Astrocyte of the cerebellum (primary cell): ENCODE results near the gene LRRC45.
A peak's percentile ranks its signal among the peaks of the same experiment; 100 is the strongest.
"Not testable (repeated sequence)": the region's sequence is repeated elsewhere in the genome, so short reads cannot be mapped to it uniquely, and the experiment has no call there.

Experiments
- DNase-seq: peaks from one replicate; pipeline ENCODE4 v3.0.0-alpha.2; 2011; ENCODE audit warnings: low read depth
- H3K4me3 ChIP-seq: 2 replicates; pipeline ENCODE4 v1.5.1; 2011; ENCODE audit warnings: mild to moderate bottlenecking, low read depth, low read length, moderate library complexity
- in situ Hi-C: cut with HindIII; loops from 2 replicates; pipeline ENCODE4 v1.10.0; 2017; ENCODE audit warnings: low sequenced_read_pairs
- TF ChIP-seq, protein P1 (sequence below): IDR thresholded peaks from 2 replicates; pipeline ENCODE4 v1.5.1; 2012; ENCODE audit warnings: low read length, low read depth, moderate library complexity, mild to moderate bottlenecking; ENCODE audit errors: missing control alignments

LRRC45 gene

GRCh38 chr17:82034371-82035011 is 11.4 kb downstream of the LRRC45 start:
- H3K4me3 ChIP-seq, result no peak overlapping the region
- TF ChIP-seq, protein P1, sequence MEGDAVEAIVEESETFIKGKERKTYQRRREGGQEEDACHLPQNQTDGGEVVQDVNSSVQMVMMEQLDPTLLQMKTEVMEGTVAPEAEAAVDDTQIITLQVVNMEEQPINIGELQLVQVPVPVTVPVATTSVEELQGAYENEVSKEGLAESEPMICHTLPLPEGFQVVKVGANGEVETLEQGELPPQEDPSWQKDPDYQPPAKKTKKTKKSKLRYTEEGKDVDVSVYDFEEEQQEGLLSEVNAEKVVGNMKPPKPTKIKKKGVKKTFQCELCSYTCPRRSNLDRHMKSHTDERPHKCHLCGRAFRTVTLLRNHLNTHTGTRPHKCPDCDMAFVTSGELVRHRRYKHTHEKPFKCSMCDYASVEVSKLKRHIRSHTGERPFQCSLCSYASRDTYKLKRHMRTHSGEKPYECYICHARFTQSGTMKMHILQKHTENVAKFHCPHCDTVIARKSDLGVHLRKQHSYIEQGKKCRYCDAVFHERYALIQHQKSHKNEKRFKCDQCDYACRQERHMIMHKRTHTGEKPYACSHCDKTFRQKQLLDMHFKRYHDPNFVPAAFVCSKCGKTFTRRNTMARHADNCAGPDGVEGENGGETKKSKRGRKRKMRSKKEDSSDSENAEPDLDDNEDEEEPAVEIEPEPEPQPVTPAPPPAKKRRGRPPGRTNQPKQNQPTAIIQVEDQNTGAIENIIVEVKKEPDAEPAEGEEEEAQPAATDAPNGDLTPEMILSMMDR, result no peak
- in situ Hi-C loops, result loop anchor here (10.0 kb wide), 2 partner anchors 60 to 100 kb away; partner anchors contain the start of gene ASPSCR1
- no peak for DNase-seq

DNA sequence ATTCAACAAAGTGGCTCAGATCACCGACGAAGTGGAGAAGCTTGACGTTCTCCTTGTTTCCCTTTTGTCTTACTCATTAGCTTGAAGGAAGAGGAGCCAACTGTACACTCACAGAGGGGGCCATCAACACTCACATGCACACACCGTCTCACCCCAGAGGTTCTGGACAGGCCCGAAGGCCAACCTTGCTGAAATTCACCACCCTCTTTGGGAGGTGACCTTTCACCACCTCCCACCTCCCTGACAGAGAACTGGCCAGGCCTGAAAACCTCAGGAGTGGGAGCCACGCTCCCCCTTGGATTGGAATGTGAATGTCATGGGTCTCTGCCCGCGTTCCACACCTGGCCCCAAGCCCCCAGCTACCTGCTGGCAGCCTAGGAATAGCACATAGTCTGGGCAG is 12.4 kb downstream of the LRRC45 start:
- H3K4me3 ChIP-seq, result no peak overlapping the region
- no peak for DNase-seq
- in situ Hi-C loops, result loop anchor here (10.0 kb wide), 2 partner anchors 61 to 99 kb away; partner anchors contain the start of gene ASPSCR1
- TF ChIP-seq, protein P1, result no peak

DNA sequence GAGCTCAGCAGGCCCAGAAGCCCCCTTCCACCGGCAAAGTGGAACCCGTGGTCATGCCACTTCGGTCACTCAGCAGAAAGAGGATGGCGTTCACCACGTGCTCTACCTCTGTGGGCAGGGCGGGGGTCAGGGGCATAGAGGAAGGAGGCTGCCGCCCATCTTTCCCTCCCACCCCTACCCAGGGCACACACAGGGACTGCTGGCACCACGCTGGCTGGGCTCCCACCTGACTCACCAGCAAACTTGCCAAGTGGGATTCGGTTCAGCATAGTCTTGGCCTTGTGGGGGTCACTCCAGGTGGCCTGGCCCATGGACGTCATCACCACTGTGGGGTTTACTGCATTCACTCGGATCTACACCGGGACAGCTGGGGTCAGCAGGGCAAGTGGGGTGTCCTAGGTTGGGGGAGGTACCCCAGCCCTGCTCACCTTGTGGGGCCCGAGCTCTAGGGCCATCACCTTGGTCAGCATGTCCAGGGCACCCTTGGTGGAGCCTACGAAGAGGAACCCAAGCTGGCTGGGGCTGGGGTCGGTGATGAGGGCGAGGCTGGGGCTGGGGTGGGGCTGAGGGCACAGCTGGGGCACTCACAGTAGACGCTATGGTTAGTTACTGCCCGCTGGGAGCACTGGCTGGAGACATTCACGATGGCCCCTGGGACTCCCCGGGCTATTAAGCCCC is 13.0 kb downstream of the LRRC45 start:
- TF ChIP-seq, protein P1, result no peak

DNA sequence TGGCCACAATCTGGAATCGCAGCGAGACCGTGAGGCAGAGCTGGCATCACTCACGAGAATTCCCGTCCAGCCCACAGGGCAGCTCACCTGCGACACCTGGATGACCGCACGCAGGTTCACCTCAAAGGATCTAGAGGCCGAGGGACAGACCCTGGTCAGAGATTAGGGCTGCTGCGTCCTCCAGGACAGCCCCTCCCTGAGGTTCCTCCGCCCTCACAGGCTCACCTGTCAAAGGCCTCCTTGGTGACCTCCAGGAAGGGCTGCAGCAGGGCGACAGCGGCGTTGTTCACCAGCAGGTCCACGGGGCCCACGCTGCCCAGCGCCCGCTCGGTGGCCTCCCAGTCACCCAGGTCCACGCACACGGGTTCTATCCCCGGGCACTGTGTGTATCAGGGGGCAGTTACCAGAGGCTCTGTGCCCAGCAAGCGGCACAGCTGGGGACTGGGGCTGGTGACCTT is 13.6 kb downstream of the LRRC45 start:
- in situ Hi-C loops, result loop anchor here (10.0 kb wide), 2 partner anchors 62 to 98 kb away; partner anchors contain the start of gene ASPSCR1
- DNase-seq, result no peak
- peak overlapping the region; percentile 61 for H3K4me3 ChIP-seq
- TF ChIP-seq, protein P1, result no peak

More for the DNA sequence above, 13.0 kb downstream of the LRRC45 start:
- in situ Hi-C loops, result loop anchor here (10.0 kb wide), 2 partner anchors 61 to 99 kb away; partner anchors contain the start of gene ASPSCR1
- no peak for DNase-seq
- peak overlapping the region; percentile 61 for H3K4me3 ChIP-seq

GRCh38 chr17:82037092-82037888 is 14.2 kb downstream of the LRRC45 start, which contains the start of gene DCXR:
Gene DCXR (minus strand): TSS chr17:82037697. CDS start chr17:82037682, 15 bp downstream.
- peak; percentile 92 for DNase-seq
- in situ Hi-C loops, result loop anchor here (10.0 kb wide), 2 partner anchors 62 to 98 kb away; partner anchors contain the start of gene ASPSCR1
- TF ChIP-seq, protein P1, result peak; percentile 68
- H3K4me3 ChIP-seq, result peak within 1 kb of the TSS; percentile 61

GRCh38 chr17:82037889-82038195 is 14.7 kb downstream of the LRRC45 start:
- TF ChIP-seq, protein P1, result no peak
- DNase-seq, result no peak
- peak overlapping the region; percentile 61 for H3K4me3 ChIP-seq
- in situ Hi-C loops, result loop anchor here (10.0 kb wide), 2 partner anchors 63 to 97 kb away; partner anchors contain the start of gene ASPSCR1

DNA sequence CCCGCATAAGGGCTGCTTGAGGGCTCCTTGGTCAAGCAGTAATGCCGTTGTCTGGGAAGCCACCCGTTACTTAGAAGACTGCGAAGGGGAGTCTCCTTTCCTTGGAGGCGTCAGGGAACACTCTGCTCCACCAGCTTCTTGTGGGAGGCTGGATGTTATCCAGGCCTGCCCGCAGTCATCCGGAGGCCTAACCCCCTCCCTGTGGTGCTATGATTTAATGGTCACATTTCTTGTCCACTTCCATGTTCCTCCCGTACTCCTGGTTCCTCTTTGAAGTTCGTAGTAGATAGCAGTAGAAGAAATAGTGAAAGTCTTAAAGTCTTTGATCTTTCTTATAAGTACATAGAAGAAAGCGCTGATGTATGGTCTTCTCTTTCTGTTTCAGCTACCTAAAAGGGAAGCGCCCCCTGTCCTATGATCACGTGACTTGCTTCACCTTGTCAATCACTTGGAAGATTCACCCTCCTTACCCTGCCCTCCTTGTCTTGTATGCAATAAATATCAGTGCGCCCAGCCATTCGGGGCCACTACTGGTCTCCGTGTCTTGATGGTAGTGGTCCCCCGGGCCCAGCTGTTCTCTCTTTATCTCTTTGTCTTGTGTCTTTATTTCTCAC is 15.8 kb downstream of the LRRC45 start:
- not testable (repeated sequence) for DNase-seq, H3K4me3 ChIP-seq
- in situ Hi-C loops, result loop anchor here (10.0 kb wide), 2 partner anchors 64 to 96 kb away; partner anchors contain the start of gene ASPSCR1
